T-helper 1 cell (primary cell): ENCODE measurements around the gene RDH11.
"Not testable (repeated sequence)": the region's sequence is repeated elsewhere in the genome, so short reads cannot be mapped to it uniquely, and the experiment has no call there.

Source experiments
- DNase-seq, 5 donors: peaks; one replicate each; pipeline ENCODE4 v3.0.0-alpha.2; 2012 to 2020

Gene RDH11

DNA sequence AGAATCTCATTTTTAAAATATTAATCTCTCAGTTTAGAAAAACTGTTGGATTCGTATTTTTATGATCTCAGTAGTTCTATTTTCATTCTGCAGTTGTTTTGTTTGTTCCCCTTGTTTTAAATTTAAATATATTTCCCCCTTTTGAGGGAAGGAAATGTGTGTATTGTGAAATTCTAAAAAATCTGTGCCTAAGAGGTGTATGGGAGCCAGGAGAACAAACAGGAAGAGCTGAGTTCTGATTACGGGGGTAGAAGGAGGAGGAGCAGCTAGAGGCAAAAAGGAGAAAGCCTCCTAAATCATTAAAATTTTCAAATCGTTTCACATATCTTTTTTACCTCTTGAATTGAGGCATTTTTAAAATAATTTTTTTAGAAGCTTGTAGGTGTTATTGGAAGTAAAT lies 8.4 kb upstream of the RDH11 start:
- no peak for DNase-seq

DNA sequence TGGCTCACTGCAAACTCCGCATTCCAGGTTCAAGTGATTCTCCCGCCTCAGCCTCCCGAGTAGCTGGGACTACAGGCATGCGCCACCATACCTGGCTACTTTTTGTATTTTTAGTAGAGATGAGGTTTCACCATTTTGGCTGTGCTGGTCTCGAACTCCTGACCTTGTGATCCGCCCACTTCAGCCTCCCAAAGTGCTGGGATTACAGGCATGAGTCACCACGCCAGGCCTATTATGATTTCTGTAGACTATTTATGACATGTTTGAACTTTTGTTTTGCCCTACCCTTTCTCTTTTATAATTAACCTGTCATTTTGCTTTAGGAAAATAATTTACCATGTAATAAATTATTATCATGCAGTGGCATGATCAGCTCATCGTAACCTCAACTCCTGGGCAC lies 5.9 kb upstream of the RDH11 start, which contains the start of gene RDH12:
Gene RDH12, plus strand, starts transcription at position 395 of the 400 bp plus-strand sequence. CDS start 20,757 bp downstream, outside the sequence.
- DNase-seq, result not testable (repeated sequence)

DNA sequence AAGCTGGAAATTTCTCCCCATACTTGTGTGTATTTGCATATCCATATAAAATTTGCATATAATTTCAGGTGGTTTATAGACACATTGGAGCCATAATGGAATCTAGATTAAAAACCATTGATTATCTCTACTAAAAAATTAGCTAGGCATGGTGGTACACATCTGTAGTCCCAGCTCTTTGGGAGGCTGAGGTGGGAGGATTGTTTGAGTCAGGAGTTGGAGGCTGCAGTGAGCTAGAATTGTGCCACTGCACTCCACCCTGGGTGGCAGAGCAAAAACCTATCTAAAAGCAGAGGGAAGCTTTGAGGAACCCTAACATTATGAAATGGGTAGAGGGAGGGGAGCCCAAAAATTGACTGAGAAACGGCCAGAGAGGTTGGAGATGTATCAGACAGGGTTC lies 2.6 kb upstream of the RDH11 start:
- no peak for DNase-seq

GRCh38 chr14:67697006-67697405 lies 1.4 kb upstream of the RDH11 start:
- no peak for DNase-seq

DNA sequence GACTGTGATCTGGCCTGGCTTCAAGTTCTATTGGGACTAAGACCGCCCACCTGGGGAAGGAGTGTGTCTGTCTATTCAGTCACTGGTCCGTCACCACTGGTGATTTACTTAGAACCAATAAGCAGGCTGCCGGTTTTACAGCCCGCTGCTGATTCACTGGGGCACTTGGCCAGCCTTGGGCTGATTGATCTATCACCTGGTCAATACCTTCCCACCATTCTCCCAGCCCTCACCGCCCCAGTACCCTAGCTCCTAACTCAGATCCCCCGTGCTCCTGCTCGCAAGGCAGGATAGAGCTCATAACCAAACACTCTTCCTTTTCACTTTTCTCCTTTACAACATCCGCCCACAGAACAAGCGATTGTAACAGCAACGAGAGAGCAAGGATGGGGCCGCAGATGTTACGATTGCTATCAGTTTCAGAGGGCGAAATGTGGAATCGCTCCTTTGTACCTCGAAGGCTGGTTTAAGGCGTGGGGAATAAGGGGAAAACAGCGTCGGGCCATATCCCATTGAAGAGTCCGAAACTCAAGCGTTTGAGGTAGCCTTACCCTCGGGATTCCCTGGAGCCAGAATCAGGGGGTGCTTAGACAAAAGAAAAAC lies 672 bp downstream of the RDH11 start:
- DNase-seq, result peak; percentile 30 to 84 (median 49)

DNA sequence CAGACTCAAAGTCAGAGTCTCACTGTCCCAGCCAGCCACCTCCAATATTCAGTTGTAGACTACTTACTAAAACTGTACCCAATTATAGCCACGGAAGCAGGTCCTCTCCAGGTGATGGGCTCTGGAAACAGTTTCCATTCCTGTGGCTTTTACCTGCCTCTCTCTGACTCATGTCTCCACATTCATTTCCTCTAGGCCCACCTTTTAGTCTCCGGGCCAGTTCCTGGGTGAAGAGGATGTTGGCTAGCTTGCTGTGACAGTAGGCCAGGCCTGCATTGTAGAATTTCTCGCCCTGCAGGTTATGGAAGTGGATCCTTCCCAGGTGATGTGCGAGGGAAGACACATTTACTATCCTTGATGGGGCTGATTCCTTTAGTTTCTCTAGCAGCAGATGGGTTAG lies 5.6 kb downstream of the RDH11 start:
- no peak for DNase-seq

- DNase-seq, result no peak
Observed at GRCh38 chr14:67683842-67684241, 11.7 kb downstream of the RDH11 start.

- DNase-seq, result no peak
Observed at GRCh38 chr14:67680941-67681340, 14.6 kb downstream of the RDH11 start.

- peak in 1 of 5 donors; percentile 88 for DNase-seq
Observed at GRCh38 chr14:67680121-67680602, 15.4 kb downstream of the RDH11 start.

GRCh38 chr14:67679006-67679405 lies 16.6 kb downstream of the RDH11 start:
- no peak for DNase-seq

- DNase-seq, result no peak
Observed at GRCh38 chr14:67675219-67675582, 20.4 kb downstream of the RDH11 start.

- DNase-seq, result peak; percentile 55 to 80 (median 70)
Observed at GRCh38 chr14:67674480-67675218, 20.9 kb downstream of the RDH11 start, which contains the start of gene VTI1B. Gene VTI1B, minus strand, starts transcription at chr14:67674632. Its CDS starts 143 bp downstream, at chr14:67674489.

DNA sequence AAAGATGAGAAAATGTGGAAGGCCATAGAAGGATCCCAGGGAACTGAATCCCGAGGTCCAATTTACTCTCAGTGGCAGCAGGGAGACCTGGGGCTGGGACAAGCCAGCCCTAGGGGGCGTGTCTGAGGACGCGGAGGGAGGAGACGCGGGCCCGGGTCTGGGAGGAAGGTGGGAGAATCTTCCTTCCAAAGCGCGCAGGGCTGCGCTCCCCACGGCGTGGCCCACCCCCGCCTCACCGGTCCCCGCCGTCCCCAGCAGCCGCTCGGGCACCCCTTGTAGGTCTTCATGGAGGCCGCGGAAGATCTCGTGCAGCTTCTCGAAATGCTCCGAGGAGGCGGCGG lies 21.5 kb downstream of the RDH11 start:
- peak; percentile 35 to 60 (median 47) for DNase-seq

- no peak for DNase-seq
Observed at GRCh38 chr14:67673451-67673850, 22.1 kb downstream of the RDH11 start.

DNA sequence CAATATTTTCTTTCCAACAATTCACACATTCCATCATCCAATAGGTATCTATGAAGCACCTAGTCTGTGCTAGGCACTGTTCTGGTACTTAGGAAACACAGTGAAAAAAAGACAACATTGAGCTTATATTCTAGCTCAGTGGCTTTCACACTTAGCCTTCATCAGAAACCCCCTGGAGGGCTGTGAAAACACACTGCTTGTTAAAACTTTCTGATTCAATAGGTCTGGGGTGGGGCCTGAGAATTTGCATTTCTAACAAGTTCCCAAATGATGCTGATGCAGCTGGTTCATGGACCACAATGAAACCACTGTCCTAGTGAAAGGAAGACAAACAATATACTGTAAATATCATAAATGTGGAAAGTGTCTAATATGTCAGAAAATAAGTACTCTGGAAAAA lies 27.0 kb downstream of the RDH11 start:
- DNase-seq, result no peak

- peak in 2 of 5 donors; percentile 12 to 58 for DNase-seq
Observed at GRCh38 chr14:67666750-67667449, 28.7 kb downstream of the RDH11 start.

- no peak for DNase-seq
Observed at GRCh38 chr14:67665868-67666267, 29.7 kb downstream of the RDH11 start.

DNA sequence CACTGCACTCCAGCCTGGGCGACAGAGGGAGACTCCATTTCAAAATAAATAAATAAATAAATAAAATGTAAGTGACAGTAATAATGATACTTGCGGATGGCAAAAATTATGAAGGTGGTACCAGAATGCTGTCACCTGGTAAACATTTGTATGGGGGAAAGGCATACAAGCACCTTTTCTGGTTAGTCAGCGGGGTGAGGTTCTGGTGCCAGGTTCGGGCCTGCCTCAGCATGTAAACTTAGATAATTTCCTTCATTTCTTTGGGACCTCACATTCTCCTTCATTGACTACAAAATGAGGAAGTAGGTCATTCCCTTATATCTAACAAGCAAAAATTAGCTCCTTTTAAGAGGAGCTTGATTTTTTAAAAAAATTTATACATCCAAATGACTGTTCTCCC lies 31.9 kb downstream of the RDH11 start:
- DNase-seq, result no peak

GRCh38 chr14:67653651-67654280 lies 41.8 kb downstream of the RDH11 start:
- DNase-seq, result no peak

- peak in 1 of 5 donors; percentile 6 for DNase-seq
Observed at GRCh38 chr14:67652189-67652588, 43.4 kb downstream of the RDH11 start.

- no peak for DNase-seq
Observed at GRCh38 chr14:67650694-67651093, 44.9 kb downstream of the RDH11 start.

GRCh38 chr14:67650151-67650550 lies 45.4 kb downstream of the RDH11 start:
- DNase-seq, result no peak

GRCh38 chr14:67646131-67646530 lies 49.4 kb downstream of the RDH11 start:
- DNase-seq, result no peak
